PC-3 (cell line): ENCODE measurements around the gene PTPRN2. TPM values are rescaled to one million over a fixed set of nuclear protein-coding genes. Genes with fewer than 3 reads are reported as not detected.

Experiments
- ATAC-seq: fragments of 200-7000 bp; cut with Tn5 transposase; 2 replicates; pipeline ENCODE4 v1.9.1; 2020; ENCODE audit warnings: mild to moderate bottlenecking, moderate library complexity
- BruUV-seq: library from RNA; stranded (reverse); fragments of 400-500 nt; replicated peaks from 2 replicates; lab custom pipeline; 2021; lab: Mats Ljungman, UMichigan
- CTCF ChIA-PET: fragments of 300-600 bp; sonication (Branson Sonifier 250); formaldehyde crosslinking; loops from one replicate; lab custom pipeline; 2022; ENCODE audit warnings: antibody characterized with exemption; lab: Charles Lee
- POLR2A ChIA-PET: fragments of 300-600 bp; sonication (Branson Sonifier 250); formaldehyde crosslinking; loops from one replicate; lab custom pipeline; 2022; ENCODE audit warnings: antibody characterized with exemption; ENCODE audit not compliant: unreplicated experiment; lab: Charles Lee
- DNase-seq: peaks from one replicate; pipeline ENCODE4 v3.0.0-alpha.2; 2015
- H2AFZ ChIP-seq: fragments of 300-600 bp; sonication (generic); 2 replicates; pipeline ENCODE4 v1.6.0; 2016; ENCODE audit warnings: antibody characterized with exemption, low read length
- H3F3A ChIP-seq: fragments of 300-600 bp; sonication (generic); one replicate; pipeline ENCODE4 v1.6.0; 2017; ENCODE audit warnings: antibody characterized with exemption, low read length, control low read depth, mild to moderate bottlenecking; ENCODE audit not compliant: unreplicated experiment
- H3K27ac ChIP-seq: fragments of 300-600 bp; sonication (generic); 2 replicates; pipeline ENCODE4 v1.5.1; 2016; ENCODE audit warnings: mild to moderate bottlenecking, low read length
- H3K27me3 ChIP-seq: fragments of 300-600 bp; sonication (generic); 2 replicates; pipeline ENCODE4 v1.6.1; 2016; ENCODE audit warnings: low read length, mixed read lengths
- H3K36me3 ChIP-seq: fragments of 300-600 bp; sonication (generic); 2 replicates; pipeline ENCODE4 v1.6.1; 2016; ENCODE audit warnings: low read depth, mixed run types, low read length, mixed read lengths
- H3K4me1 ChIP-seq: fragments of 300-600 bp; sonication (generic); 2 replicates; pipeline ENCODE4 v1.5.1; 2016; ENCODE audit warnings: low read length; ENCODE audit not compliant: insufficient read depth
- H3K4me2 ChIP-seq: fragments of 300-600 bp; sonication (generic); 2 replicates; pipeline ENCODE4 v1.6.0; 2016; ENCODE audit warnings: low read length
- H3K4me3 ChIP-seq: fragments of 300-600 bp; sonication (generic); 2 replicates; pipeline ENCODE4 v1.5.1; 2016; ENCODE audit warnings: mild to moderate bottlenecking, low read length, mixed read lengths
- H3K79me2 ChIP-seq: fragments of 300-600 bp; sonication (generic); 2 replicates; pipeline ENCODE4 v1.6.1; 2017; ENCODE audit warnings: low read length, mixed read lengths
- H3K9ac ChIP-seq: fragments of 300-600 bp; sonication (generic); 2 replicates; pipeline ENCODE4 v1.6.0; 2016; ENCODE audit warnings: mild to moderate bottlenecking, low read length
- H3K9me2 ChIP-seq: fragments of 300-600 bp; sonication (generic); replicated peaks from 2 replicates; pipeline ENCODE4 v1.6.1; 2016; ENCODE audit warnings: mixed run types, low read length, mixed read lengths
- H3K9me3 ChIP-seq: fragments of 300-600 bp; sonication (generic); 2 replicates; pipeline ENCODE4 v1.6.1; 2016; ENCODE audit warnings: low read length, mixed read lengths
- H4K20me1 ChIP-seq: fragments of 300-600 bp; sonication (generic); 2 replicates; pipeline ENCODE4 v1.6.1; 2016; ENCODE audit warnings: low read length, mixed read lengths
- EZH2 ChIP-seq: fragments of 300-600 bp; sonication (generic); IDR thresholded peaks from one replicate; pipeline ENCODE4 v1.6.1; 2017; ENCODE audit warnings: antibody characterized with exemption, mild to moderate bottlenecking, low read length; ENCODE audit not compliant: unreplicated experiment
- EZH2phosphoT487 ChIP-seq: fragments of 300-600 bp; sonication (generic); IDR thresholded peaks from 2 replicates; pipeline ENCODE4 v1.6.1; 2018; ENCODE audit warnings: mild to moderate bottlenecking, antibody characterized with exemption, low read length, borderline replicate concordance
- intact Hi-C: fragments of 100-400 bp; cut with micrococcal nuclease; formaldehyde crosslinking; loops from 2 replicates; pipeline ENCODE4 v1.9.0; 2023
- total RNA-seq: library from RNA; depleted of rRNA; stranded (reverse); fragments of >200 nt; gene quantifications from 2 replicates; pipeline ENCODE4 v1.2.3, GENCODE V29; 2014
- TF ChIP-seq, protein P1 (sequence below): fragments of 300-600 bp; sonication (generic); conservative IDR thresholded peaks from 2 replicates; pipeline ENCODE4 v1.5.1; 2017; ENCODE audit warnings: antibody characterized with exemption, low read depth, mild to moderate bottlenecking, low read length

PTPRN2 gene
- total RNA-seq, 1 experiment from 2014 or later = 3.2 TPM

DNA sequence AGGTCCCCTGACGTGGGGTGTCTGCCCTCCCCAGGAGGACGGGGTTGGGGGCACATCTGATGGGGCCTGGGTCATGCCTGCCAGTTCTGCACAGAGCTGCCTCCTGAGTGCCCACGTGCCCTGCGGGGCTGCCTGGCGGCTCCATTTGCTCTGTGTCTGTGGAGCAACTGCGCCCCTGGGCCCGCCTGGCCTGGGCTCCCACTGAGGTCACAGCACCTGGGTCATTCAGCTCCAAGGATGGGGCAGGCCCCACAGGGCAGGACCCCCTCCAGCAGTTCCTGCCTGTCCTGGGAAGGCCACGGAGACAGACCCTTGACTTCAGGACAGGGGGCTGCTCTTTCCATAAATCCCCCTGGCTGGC is 590.6 kb downstream of the PTPRN2 start:
- Histone ChIP-seq H3K9me3 (no peaks in the 10 kb centered on the region), H2AFZ (no peak overlapping the region), H3K9me2 (no peaks in the 10 kb centered on the region), H3K9ac (no peak overlapping the region), H3K36me3 (no peaks in the 10 kb centered on the region), H3K4me2 (no peak overlapping the region), H4K20me1 (no peaks in the 10 kb centered on the region), H3K4me1 (peaks cover 9% of the 10 kb centered on the region; the same call in 1 of the 2 replicates), H3K79me2 (no peaks in the 10 kb centered on the region), H3K27me3 (no peaks in the 10 kb centered on the region), H3K4me3 (no peak overlapping the region), H3K27ac (no peak overlapping the region), H3F3A (no peaks in the 10 kb centered on the region)
- no peak for DNase-seq
- TF ChIP-seq EZH2phosphoT487 (no peak), EZH2 (no peak)
- TF ChIP-seq, protein P1, sequence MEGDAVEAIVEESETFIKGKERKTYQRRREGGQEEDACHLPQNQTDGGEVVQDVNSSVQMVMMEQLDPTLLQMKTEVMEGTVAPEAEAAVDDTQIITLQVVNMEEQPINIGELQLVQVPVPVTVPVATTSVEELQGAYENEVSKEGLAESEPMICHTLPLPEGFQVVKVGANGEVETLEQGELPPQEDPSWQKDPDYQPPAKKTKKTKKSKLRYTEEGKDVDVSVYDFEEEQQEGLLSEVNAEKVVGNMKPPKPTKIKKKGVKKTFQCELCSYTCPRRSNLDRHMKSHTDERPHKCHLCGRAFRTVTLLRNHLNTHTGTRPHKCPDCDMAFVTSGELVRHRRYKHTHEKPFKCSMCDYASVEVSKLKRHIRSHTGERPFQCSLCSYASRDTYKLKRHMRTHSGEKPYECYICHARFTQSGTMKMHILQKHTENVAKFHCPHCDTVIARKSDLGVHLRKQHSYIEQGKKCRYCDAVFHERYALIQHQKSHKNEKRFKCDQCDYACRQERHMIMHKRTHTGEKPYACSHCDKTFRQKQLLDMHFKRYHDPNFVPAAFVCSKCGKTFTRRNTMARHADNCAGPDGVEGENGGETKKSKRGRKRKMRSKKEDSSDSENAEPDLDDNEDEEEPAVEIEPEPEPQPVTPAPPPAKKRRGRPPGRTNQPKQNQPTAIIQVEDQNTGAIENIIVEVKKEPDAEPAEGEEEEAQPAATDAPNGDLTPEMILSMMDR = no peak
- intact Hi-C loops = no loop called here
- ChIA-PET CTCF (no interaction called here), POLR2A (no interaction called here)
- no peak for ATAC-seq
- no TSS peak for BruUV-seq

- H3F3A ChIP-seq = no peaks in the 10 kb centered on the region
- intact Hi-C loops = no loop called here
- TF ChIP-seq, protein P1 = no peak
- TF ChIP-seq EZH2 = no peak
- no peak for TF ChIP-seq EZH2phosphoT487
- no peak overlapping the region for H3K4me2 ChIP-seq
- CTCF ChIA-PET = no interaction called here
- BruUV-seq = no TSS peak
- no peaks in the 10 kb centered on the region for H3K36me3 ChIP-seq
- H3K79me2 ChIP-seq = no peaks in the 10 kb centered on the region
- no peaks in the 10 kb centered on the region for H4K20me1 ChIP-seq
- DNase-seq (no peak), ATAC-seq (no peak)
- no peak overlapping the region for H3K27ac ChIP-seq
- H3K9me2 ChIP-seq = no peaks in the 10 kb centered on the region
- H3K4me3 ChIP-seq = no peak overlapping the region
- POLR2A ChIA-PET = no interaction called here
- H2AFZ ChIP-seq = no peak overlapping the region
- peaks cover 4% of the 10 kb centered on the region; the same call in 1 of the 2 replicates for H3K4me1 ChIP-seq
- no peak overlapping the region for H3K9ac ChIP-seq
- no peaks in the 10 kb centered on the region for H3K9me3 ChIP-seq
- no peaks in the 10 kb centered on the region for H3K27me3 ChIP-seq
These were observed 591.1 kb downstream of the PTPRN2 start for GRCh38 chr7:157996359-157997079.

DNA sequence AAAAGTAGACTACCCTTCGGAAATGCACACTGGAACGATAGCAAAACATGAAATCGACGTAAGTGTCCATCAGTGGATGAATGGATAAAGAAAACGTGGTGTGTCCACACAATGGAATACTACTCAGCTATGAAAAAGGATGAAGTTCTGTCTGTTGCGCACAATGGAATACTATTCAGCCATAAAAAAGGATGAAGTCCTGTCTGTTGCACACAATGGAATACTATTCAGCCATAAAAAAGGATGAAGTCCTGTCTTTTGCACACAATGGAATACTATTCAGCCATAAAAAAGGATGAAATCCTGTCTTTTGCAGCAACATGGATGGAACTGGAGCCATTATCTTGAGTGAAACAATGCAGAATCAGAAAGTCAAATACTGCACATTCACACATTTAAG is 591.8 kb downstream of the PTPRN2 start:
- no TSS peak for BruUV-seq
- Histone ChIP-seq H3K79me2 (no peaks in the 10 kb centered on the region), H3K27ac (no peak overlapping the region), H3K9me3 (no peaks in the 10 kb centered on the region), H4K20me1 (no peaks in the 10 kb centered on the region), H3K4me1 (no peaks in the 10 kb centered on the region), H3K4me2 (no peak overlapping the region), H3F3A (no peaks in the 10 kb centered on the region), H2AFZ (no peak overlapping the region), H3K36me3 (no peaks in the 10 kb centered on the region), H3K9me2 (no peaks in the 10 kb centered on the region), H3K9ac (no peak overlapping the region), H3K27me3 (no peaks in the 10 kb centered on the region), H3K4me3 (no peak overlapping the region)
- DNase-seq = no peak
- POLR2A ChIA-PET = no interaction called here
- CTCF ChIA-PET = no interaction called here
- intact Hi-C loops = no loop called here
- no peak for ATAC-seq
- TF ChIP-seq EZH2 = no peak
- TF ChIP-seq, protein P1 = no peak
- TF ChIP-seq EZH2phosphoT487 = no peak
